ENCODE measurements around the gene TPCN2. TPM values are rescaled to one million over a fixed set of nuclear protein-coding genes. Genes with fewer than 3 reads are reported as not detected.

The TPCN2 gene
- total RNA-seq, 4 donors from 2014 or later, result 16.8 to 33.8 (median 28.3) TPM

DNA sequence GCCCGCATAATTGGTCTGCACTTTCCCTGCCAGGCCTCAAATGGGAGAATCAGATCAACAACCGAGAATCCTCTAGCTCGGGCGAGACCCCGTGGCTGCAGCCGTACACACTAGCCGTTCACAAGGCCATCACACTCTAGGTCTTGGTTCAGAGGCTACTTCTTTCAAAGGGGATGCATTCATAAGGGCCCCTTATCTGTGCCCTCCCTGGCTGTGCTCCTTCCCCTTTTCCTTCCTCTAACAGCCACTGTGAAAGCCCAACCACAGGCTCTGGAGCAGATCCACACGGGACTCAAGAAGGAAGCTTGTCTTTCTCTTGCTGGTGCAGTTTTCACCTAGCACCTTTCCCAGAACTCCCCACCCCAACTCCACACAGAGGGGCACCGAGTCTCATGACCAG lies 131.5 kb downstream of the TPCN2 start:
- Histone ChIP-seq H3K4me1 (no peaks in the 10 kb centered on the region), H3K27me3 (no peaks in the 10 kb centered on the region), H3K27ac (no peak overlapping the region), H3K9me3 (peaks cover 0 to 22% (median 0%) of the 10 kb centered on the region in 3 donors), H3K36me3 (no peaks in the 10 kb centered on the region), H3K4me3 (no peak overlapping the region)
- 92% methylated on average over 2 of the region's 9 CpGs; no CpG with 5 or more reads in 1 of the 2 donors for WGBS, 2 donors (ENCODE audit: low coverage in 1 of 2)
- TF ChIP-seq POLR2A (IDR thresholded peaks at IDR 0.05) (no peak), POLR2AphosphoS5 (IDR thresholded peaks at IDR 0.05) (no peak), EP300 (IDR thresholded peaks at IDR 0.05) (no peak), CTCF (IDR thresholded peaks at IDR 0.05) (no peak)
- no peak for ATAC-seq

DNA sequence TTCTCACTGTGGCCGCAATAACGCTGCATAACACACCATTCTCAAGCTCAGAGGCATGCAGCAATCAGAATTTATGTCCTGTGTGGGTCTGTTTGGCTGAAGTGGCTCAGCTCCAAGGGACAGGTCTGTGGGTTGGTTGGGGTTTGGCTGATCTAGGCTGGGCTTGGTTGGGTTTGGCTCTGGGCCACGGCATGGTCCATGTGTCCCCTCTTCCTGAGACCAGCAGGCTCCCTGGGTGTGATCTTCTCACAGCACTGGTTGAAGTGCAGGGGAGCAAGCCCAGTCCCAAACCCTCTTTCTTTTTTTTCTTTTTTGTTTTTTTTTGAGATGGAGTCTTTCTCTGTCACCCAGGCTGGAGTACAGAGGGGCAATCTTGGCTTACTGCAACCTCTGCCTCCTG lies 132.0 kb downstream of the TPCN2 start:
- 93% methylated on average over 3 of the region's 3 CpGs; no CpG with 5 or more reads in 1 of the 2 donors for WGBS, 2 donors (ENCODE audit: low coverage in 1 of 2)
- H3K36me3 ChIP-seq, result no peaks in the 10 kb centered on the region
- TF ChIP-seq POLR2A (IDR thresholded peaks at IDR 0.05), result no peak
- TF ChIP-seq EP300 (IDR thresholded peaks at IDR 0.05), result no peak
- TF ChIP-seq CTCF (IDR thresholded peaks at IDR 0.05), result no peak

GRCh38 chr11:69183613-69184012 lies 134.9 kb downstream of the TPCN2 start:
- Histone ChIP-seq H3K36me3 (no peaks in the 10 kb centered on the region), H3K4me3 (no peak overlapping the region), H3K9me3 (peaks cover 0 to 29% (median 0%) of the 10 kb centered on the region in 3 donors), H3K27ac (no peak overlapping the region), H3K27me3 (peaks cover 6% of the 10 kb centered on the region), H3K4me1 (no peaks in the 10 kb centered on the region)
- 74 to 81% methylated on average over 4 to 5 of the region's 8 CpGs for WGBS, 2 donors (ENCODE audit: low coverage in 1 of 2)
- TF ChIP-seq EP300 (IDR thresholded peaks at IDR 0.05), result no peak
- no peak for TF ChIP-seq POLR2A (IDR thresholded peaks at IDR 0.05)
- TF ChIP-seq CTCF (IDR thresholded peaks at IDR 0.05), result no peak
- TF ChIP-seq POLR2AphosphoS5 (IDR thresholded peaks at IDR 0.05), result no peak
- no peak for ATAC-seq

More for the DNA sequence above, 132.0 kb downstream of the TPCN2 start:
- no peak overlapping the region for H3K4me3 ChIP-seq
- no peak for ATAC-seq
- no peaks in the 10 kb centered on the region for H3K4me1 ChIP-seq
- H3K27me3 ChIP-seq, result no peaks in the 10 kb centered on the region
- peaks cover 0 to 17% (median 0%) of the 10 kb centered on the region in 3 donors for H3K9me3 ChIP-seq
- no peak overlapping the region for H3K27ac ChIP-seq

Small RNAs within 50 kb of the gene (small RNA-seq; reads per million reads assigned to genes)
- 0 reads per million in 4 donors for gene MIR3164

Other genes with a start within 250 kb of the TPCN2 start
- 100 to 1,000 TPM in 1 of 4 donors, 10 to 100 TPM in 3; 33.4 to 103 (median 74.7) TPM for gene CPT1A, start 207.0 kb upstream of the TPCN2 start, total RNA-seq
- 10 to 100 TPM; 40.4 to 70.0 (median 52.8) TPM for gene MRPL21, start 145.1 kb upstream of the TPCN2 start, total RNA-seq
- gene IGHMBP2, start 145.0 kb upstream of the TPCN2 start, total RNA-seq, result 10 to 100 TPM; 20.9 to 31.8 (median 24.9) TPM
- gene MRGPRD, start 67.9 kb upstream of the TPCN2 start, total RNA-seq, result 1 to 10 TPM in 2 of 4 donors, not detected in 2; 2.9 to 5.4 TPM
- 100 to 1,000 TPM in 3 of 4 donors, 10 to 100 TPM in 1; 88.9 to 213 (median 165) TPM for gene MRGPRF, start 35.7 kb upstream of the TPCN2 start, total RNA-seq
- gene SMIM38, start 107.0 kb downstream of the TPCN2 start, total RNA-seq, result 1 to 10 TPM; 1.2 to 2.3 (median 1.3) TPM
- gene MYEOV, start 245.2 kb downstream of the TPCN2 start, total RNA-seq, result not detected